ENCODE data around the gene C13orf46. TPM values are rescaled to one million over a fixed set of nuclear protein-coding genes. Genes with fewer than 3 reads are reported as not detected.

Gene C13orf46
- total and polyA plus RNA-seq, 2 donors (not counting 1 experiment from before 2014, with no cell fraction given): 1.4 to 4.8 TPM

DNA sequence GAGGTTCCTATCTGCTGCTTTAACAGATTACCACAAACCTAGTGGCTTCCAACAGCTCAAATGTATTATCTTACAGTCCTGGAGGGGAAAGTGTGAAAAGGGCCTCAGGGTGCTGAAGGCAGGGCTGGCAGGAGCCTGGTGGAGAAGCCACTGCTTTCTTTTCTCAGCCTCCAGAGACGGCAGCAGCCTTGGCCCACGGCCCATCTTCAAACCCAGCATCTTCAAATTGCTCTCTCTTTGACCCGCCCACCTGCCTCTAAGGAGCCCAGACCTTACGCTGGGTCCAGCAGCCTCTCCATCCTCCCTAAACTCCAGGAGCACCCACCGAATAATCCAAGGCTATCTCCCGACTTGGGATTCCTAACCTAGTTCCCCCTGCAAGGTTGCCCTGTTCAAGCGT lies 35.6 kb downstream of the C13orf46 start:
- no peak for TF ChIP-seq EZH2 (IDR thresholded peaks at IDR 0.05; ENCODE audit: borderline replicate concordance, insufficient read depth, low read depth, low read length, poor library complexity, severe bottlenecking)
- TF ChIP-seq, protein P1, sequence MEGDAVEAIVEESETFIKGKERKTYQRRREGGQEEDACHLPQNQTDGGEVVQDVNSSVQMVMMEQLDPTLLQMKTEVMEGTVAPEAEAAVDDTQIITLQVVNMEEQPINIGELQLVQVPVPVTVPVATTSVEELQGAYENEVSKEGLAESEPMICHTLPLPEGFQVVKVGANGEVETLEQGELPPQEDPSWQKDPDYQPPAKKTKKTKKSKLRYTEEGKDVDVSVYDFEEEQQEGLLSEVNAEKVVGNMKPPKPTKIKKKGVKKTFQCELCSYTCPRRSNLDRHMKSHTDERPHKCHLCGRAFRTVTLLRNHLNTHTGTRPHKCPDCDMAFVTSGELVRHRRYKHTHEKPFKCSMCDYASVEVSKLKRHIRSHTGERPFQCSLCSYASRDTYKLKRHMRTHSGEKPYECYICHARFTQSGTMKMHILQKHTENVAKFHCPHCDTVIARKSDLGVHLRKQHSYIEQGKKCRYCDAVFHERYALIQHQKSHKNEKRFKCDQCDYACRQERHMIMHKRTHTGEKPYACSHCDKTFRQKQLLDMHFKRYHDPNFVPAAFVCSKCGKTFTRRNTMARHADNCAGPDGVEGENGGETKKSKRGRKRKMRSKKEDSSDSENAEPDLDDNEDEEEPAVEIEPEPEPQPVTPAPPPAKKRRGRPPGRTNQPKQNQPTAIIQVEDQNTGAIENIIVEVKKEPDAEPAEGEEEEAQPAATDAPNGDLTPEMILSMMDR (IDR thresholded peaks at IDR 0.05): no peak
- Histone ChIP-seq H3K4me1 (ENCODE audit: control insufficient read depth in 2 of 2, insufficient read depth in 2 of 2, low read length in 2 of 2) (no peaks in the 10 kb centered on the region), H3K9ac (ENCODE audit: low read length) (no peak overlapping the region), H3K4me3 (ENCODE audit: control extremely low read depth in 1 of 5, extremely low read depth in 1 of 5, insufficient read depth in 1 of 5, low read depth in 2 of 5, low read length in 4 of 5) (no peak overlapping the region), H4K20me1 (ENCODE audit: control insufficient read depth, insufficient read depth, low read length, poor library complexity, severe bottlenecking) (no peaks in the 10 kb centered on the region), H3K27me3 (replicated peaks in 1 of 4; ENCODE audit: control extremely low read depth in 1 of 4, control insufficient read depth in 3 of 4, insufficient read depth in 4 of 4, low read length in 3 of 4) (peaks cover 0 to 7% (median 1%) of the 10 kb centered on the region in 4 experiments), H3K79me2 (ENCODE audit: control insufficient read depth, insufficient read depth, low read length) (no peaks in the 10 kb centered on the region), H3K4me2 (replicated peaks; ENCODE audit: low read depth, low read length, poor library complexity, severe bottlenecking) (no peak overlapping the region), H3K27ac (ENCODE audit: low read length in 2 of 2) (no peak overlapping the region), H2AFZ (ENCODE audit: insufficient read depth, low read depth, low read length, poor library complexity, severe bottlenecking) (no peak overlapping the region), H3K9me3 (ENCODE audit: control extremely low read depth in 1 of 3, control insufficient read depth in 2 of 3, insufficient read depth in 1 of 3, low read length in 2 of 3) (peaks cover 0 to 4% (median 0%) of the 10 kb centered on the region in 3 donors), H3K36me3 (replicated peaks in 1 of 2; ENCODE audit: control extremely low read depth in 1 of 2, control insufficient read depth in 1 of 2, extremely low read depth in 1 of 2, insufficient read depth in 2 of 2, low read length in 1 of 2) (no peaks in the 10 kb centered on the region)
- DNase-seq: no peak
- Mint-ChIP-seq H3K9me3 (ENCODE audit: insufficient read depth) (no peaks in the 10 kb centered on the region), H3K4me3 (no peak overlapping the region), H3K27me3 (peaks cover 24% of the 10 kb centered on the region), H3K27ac (no peak overlapping the region), H3K4me1 (no peaks in the 10 kb centered on the region)
- 90% methylated on average over 7 of the region's 7 CpGs for WGBS (ENCODE audit: insufficient coverage)
- intact Hi-C loops (cut with micrococcal nuclease): no loop called here
- CTCF ChIA-PET: no interaction called here
- no peak for ATAC-seq (ENCODE audit: low read depth)
- POLR2A ChIA-PET: no interaction called here

DNA sequence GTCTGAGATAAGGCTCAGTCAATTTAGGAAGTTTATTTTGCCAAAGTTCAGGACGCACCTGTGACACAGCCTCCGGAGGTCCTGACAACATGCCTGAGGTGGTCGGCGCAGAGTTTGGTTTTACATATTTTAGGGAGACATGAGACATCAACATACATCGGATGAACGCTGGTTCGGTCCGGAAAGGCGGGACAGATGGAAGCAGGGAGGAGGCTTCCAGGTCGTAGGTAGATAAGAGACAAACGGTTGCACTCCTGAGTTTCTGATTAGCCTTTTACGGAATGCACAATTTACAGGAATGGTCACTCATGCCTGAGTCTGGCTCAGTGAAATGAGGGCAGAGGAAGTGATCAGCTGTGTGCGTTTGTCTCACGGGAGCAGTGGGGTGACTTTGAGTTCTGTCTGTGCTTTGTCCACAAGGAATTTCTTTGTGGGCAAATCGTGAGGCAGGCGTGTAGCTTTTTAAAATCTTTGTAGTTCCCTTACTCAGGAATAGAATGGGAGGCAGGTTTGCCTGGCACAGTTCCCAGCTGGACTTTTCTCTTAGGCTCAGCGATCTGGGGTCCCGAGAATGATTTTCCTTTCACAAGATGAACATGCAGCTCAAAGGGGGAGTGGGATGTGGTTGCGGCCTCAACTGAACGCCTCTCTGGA lies 36.2 kb downstream of the C13orf46 start:
- H3K4me3 Mint-ChIP-seq: no peak overlapping the region
- WGBS (ENCODE audit: insufficient coverage): 83% methylated on average over 18 of the region's 20 CpGs
- no peaks in the 10 kb centered on the region for H3K9me3 Mint-ChIP-seq (ENCODE audit: insufficient read depth)
- no peak overlapping the region for H2AFZ ChIP-seq (ENCODE audit: insufficient read depth, low read depth, low read length, poor library complexity, severe bottlenecking)
- no peaks in the 10 kb centered on the region for H3K79me2 ChIP-seq (ENCODE audit: control insufficient read depth, insufficient read depth, low read length)
- H3K36me3 ChIP-seq (replicated peaks in 1 of 2; ENCODE audit: control extremely low read depth in 1 of 2, control insufficient read depth in 1 of 2, extremely low read depth in 1 of 2, insufficient read depth in 2 of 2, low read length in 1 of 2): no peaks in the 10 kb centered on the region
- no peaks in the 10 kb centered on the region for H3K4me1 ChIP-seq (ENCODE audit: control insufficient read depth in 2 of 2, insufficient read depth in 2 of 2, low read length in 2 of 2)
- H3K9me3 ChIP-seq (ENCODE audit: control extremely low read depth in 1 of 3, control insufficient read depth in 2 of 3, insufficient read depth in 1 of 3, low read length in 2 of 3): peaks cover 0 to 4% (median 0%) of the 10 kb centered on the region in 3 donors
- no peak overlapping the region for H3K27ac Mint-ChIP-seq
- POLR2A ChIA-PET: no interaction called here
- CTCF ChIA-PET: no interaction called here
- intact Hi-C loops (cut with micrococcal nuclease): no loop called here
- H3K9ac ChIP-seq (ENCODE audit: low read length): no peak overlapping the region
- TF ChIP-seq, protein P1 (IDR thresholded peaks at IDR 0.05): no peak
- TF ChIP-seq EZH2 (IDR thresholded peaks at IDR 0.05; ENCODE audit: borderline replicate concordance, insufficient read depth, low read depth, low read length, poor library complexity, severe bottlenecking): no peak
- ATAC-seq (ENCODE audit: low read depth): no peak
- no peaks in the 10 kb centered on the region for H3K4me1 Mint-ChIP-seq
- peaks cover 0 to 7% (median 1%) of the 10 kb centered on the region in 4 experiments for H3K27me3 ChIP-seq (replicated peaks in 1 of 4; ENCODE audit: control extremely low read depth in 1 of 4, control insufficient read depth in 3 of 4, insufficient read depth in 4 of 4, low read length in 3 of 4)
- H3K27ac ChIP-seq (ENCODE audit: low read length in 2 of 2): no peak overlapping the region
- no peak overlapping the region for H3K4me3 ChIP-seq (ENCODE audit: control extremely low read depth in 1 of 5, extremely low read depth in 1 of 5, insufficient read depth in 1 of 5, low read depth in 2 of 5, low read length in 4 of 5)
- DNase-seq: no peak
- peaks cover 27% of the 10 kb centered on the region for H3K27me3 Mint-ChIP-seq
- H4K20me1 ChIP-seq (ENCODE audit: control insufficient read depth, insufficient read depth, low read length, poor library complexity, severe bottlenecking): no peaks in the 10 kb centered on the region
- H3K4me2 ChIP-seq (replicated peaks; ENCODE audit: low read depth, low read length, poor library complexity, severe bottlenecking): no peak overlapping the region

Measured in B cell (primary cell).